ENCODE measurements around the gene NHLH2. TPM values are rescaled to one million over a fixed set of nuclear protein-coding genes. Genes with fewer than 3 reads are reported as not detected.

NHLH2 gene
- total and polyA plus RNA-seq, 2 donors (not counting 1 experiment from before 2014, with no cell fraction given), result not detected

DNA sequence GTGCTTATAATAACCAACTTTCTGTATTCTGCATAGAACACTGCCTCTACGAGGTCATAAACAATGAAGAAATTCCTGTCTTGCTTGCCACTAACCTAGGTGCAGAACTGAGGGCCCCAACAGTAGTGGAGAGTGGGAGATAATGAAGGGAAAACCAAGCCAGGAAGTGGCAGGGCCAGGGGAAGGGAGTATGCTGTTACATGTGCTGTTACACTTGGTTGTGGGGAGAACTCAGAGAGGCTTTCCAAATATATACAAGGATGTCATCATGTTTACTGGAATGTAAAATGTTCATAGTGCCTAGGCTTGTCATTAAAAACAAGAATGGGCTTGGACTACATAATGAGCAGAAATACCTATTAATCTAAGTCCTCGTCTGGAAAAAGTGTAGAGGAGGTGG is 31.1 kb downstream of the NHLH2 start:
- Histone ChIP-seq H3K36me3 (replicated peaks in 1 of 2; ENCODE audit: control extremely low read depth in 1 of 2, control insufficient read depth in 1 of 2, extremely low read depth in 1 of 2, insufficient read depth in 2 of 2, low read length in 1 of 2) (no peaks in the 10 kb centered on the region), H3K79me2 (ENCODE audit: control insufficient read depth, insufficient read depth, low read length) (no peaks in the 10 kb centered on the region), H3K4me3 (ENCODE audit: control extremely low read depth in 1 of 5, extremely low read depth in 1 of 5, insufficient read depth in 1 of 5, low read depth in 2 of 5, low read length in 4 of 5) (no peak overlapping the region), H3K9me3 (ENCODE audit: control extremely low read depth in 1 of 3, control insufficient read depth in 2 of 3, insufficient read depth in 1 of 3, low read length in 2 of 3) (no peaks in the 10 kb centered on the region), H4K20me1 (ENCODE audit: control insufficient read depth, insufficient read depth, low read length, poor library complexity, severe bottlenecking) (no peaks in the 10 kb centered on the region), H3K9ac (ENCODE audit: low read length) (no peak overlapping the region), H3K27ac (ENCODE audit: low read length in 2 of 2) (no peak overlapping the region), H2AFZ (ENCODE audit: insufficient read depth, low read depth, low read length, poor library complexity, severe bottlenecking) (no peak overlapping the region), H3K27me3 (replicated peaks in 1 of 4; ENCODE audit: control extremely low read depth in 1 of 4, control insufficient read depth in 3 of 4, insufficient read depth in 4 of 4, low read length in 3 of 4) (peaks cover 0 to 3% (median 1%) of the 10 kb centered on the region in 4 experiments), H3K4me2 (replicated peaks; ENCODE audit: low read depth, low read length, poor library complexity, severe bottlenecking) (no peak overlapping the region), H3K4me1 (ENCODE audit: control insufficient read depth in 2 of 2, insufficient read depth in 2 of 2, low read length in 2 of 2) (no peaks in the 10 kb centered on the region)
- DNase-seq, result no peak
- TF ChIP-seq EZH2 (IDR thresholded peaks at IDR 0.05; ENCODE audit: borderline replicate concordance, insufficient read depth, low read depth, low read length, poor library complexity, severe bottlenecking) (no peak), CTCF (IDR thresholded peaks at IDR 0.05) (no peak)
- WGBS (ENCODE audit: insufficient coverage), result no CpG with 5 or more reads among the region's 2 CpGs
- CTCF ChIA-PET, result interaction anchor here (0.9 to 6.3 kb wide), 3 partner anchors 9 to 210 kb away, joined by 3 to 59 read pairs (median 6); no protein-coding TSS in a partner anchor
- Mint-ChIP-seq H3K9me3 (ENCODE audit: insufficient read depth) (no peaks in the 10 kb centered on the region), H3K4me3 (no peak overlapping the region), H3K27ac (no peak overlapping the region), H3K4me1 (no peaks in the 10 kb centered on the region), H3K27me3 (peaks cover 21% of the 10 kb centered on the region)
- no peak for ATAC-seq (ENCODE audit: low read depth)
- POLR2A ChIA-PET, result no interaction called here
- intact Hi-C loops (cut with micrococcal nuclease), result no loop called here

DNA sequence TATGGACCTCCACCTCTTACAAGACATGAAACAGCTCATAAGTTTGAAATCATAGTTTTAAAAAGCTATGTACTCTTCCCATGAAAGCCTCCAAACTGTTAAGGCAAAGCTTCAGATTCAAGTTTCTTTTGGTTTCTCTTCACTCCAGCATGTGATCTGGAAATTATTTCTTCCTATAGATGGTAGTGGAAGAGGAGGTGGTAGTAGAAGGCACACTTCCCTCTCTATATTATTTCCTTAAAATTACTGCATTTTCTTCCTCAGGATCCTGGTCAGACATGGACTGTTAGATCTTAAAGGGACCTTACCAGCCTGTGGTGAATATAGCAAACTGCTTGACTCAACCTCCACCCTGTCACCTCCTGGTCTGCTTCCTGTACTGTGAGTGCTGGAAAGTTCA is 31.9 kb downstream of the NHLH2 start:
- DNase-seq, result no peak
- Mint-ChIP-seq H3K4me3 (no peak overlapping the region), H3K27ac (no peak overlapping the region), H3K4me1 (no peaks in the 10 kb centered on the region), H3K9me3 (ENCODE audit: insufficient read depth) (no peaks in the 10 kb centered on the region), H3K27me3 (peaks cover 15% of the 10 kb centered on the region)
- POLR2A ChIA-PET, result no interaction called here
- TF ChIP-seq EZH2 (IDR thresholded peaks at IDR 0.05; ENCODE audit: borderline replicate concordance, insufficient read depth, low read depth, low read length, poor library complexity, severe bottlenecking) (no peak), CTCF (IDR thresholded peaks at IDR 0.05) (no peak)
- intact Hi-C loops (cut with micrococcal nuclease), result no loop called here
- no peak overlapping the region for H3K9ac ChIP-seq (ENCODE audit: low read length)
- H3K4me3 ChIP-seq (ENCODE audit: control extremely low read depth in 1 of 5, extremely low read depth in 1 of 5, insufficient read depth in 1 of 5, low read depth in 2 of 5, low read length in 4 of 5), result no peak overlapping the region
- CTCF ChIA-PET, result interaction anchor here (0.6 to 6.3 kb wide), 4 partner anchors 56 to 608 kb away, joined by 4 to 59 read pairs (median 4); no protein-coding TSS in a partner anchor
- no peak overlapping the region for H3K4me2 ChIP-seq (replicated peaks; ENCODE audit: low read depth, low read length, poor library complexity, severe bottlenecking)
- no peak for ATAC-seq (ENCODE audit: low read depth)
- H3K4me1 ChIP-seq (ENCODE audit: control insufficient read depth in 2 of 2, insufficient read depth in 2 of 2, low read length in 2 of 2), result no peaks in the 10 kb centered on the region
- peaks cover 0 to 3% (median 1%) of the 10 kb centered on the region in 4 experiments for H3K27me3 ChIP-seq (replicated peaks in 1 of 4; ENCODE audit: control extremely low read depth in 1 of 4, control insufficient read depth in 3 of 4, insufficient read depth in 4 of 4, low read length in 3 of 4)
- peaks cover 0 to 1% (median 0%) of the 10 kb centered on the region in 3 donors for H3K9me3 ChIP-seq (ENCODE audit: control extremely low read depth in 1 of 3, control insufficient read depth in 2 of 3, insufficient read depth in 1 of 3, low read length in 2 of 3)
- H3K36me3 ChIP-seq (replicated peaks in 1 of 2; ENCODE audit: control extremely low read depth in 1 of 2, control insufficient read depth in 1 of 2, extremely low read depth in 1 of 2, insufficient read depth in 2 of 2, low read length in 1 of 2), result no peaks in the 10 kb centered on the region
- no peaks in the 10 kb centered on the region for H4K20me1 ChIP-seq (ENCODE audit: control insufficient read depth, insufficient read depth, low read length, poor library complexity, severe bottlenecking)
- H3K27ac ChIP-seq (ENCODE audit: low read length in 2 of 2), result no peak overlapping the region
- H3K79me2 ChIP-seq (ENCODE audit: control insufficient read depth, insufficient read depth, low read length), result no peaks in the 10 kb centered on the region
- H2AFZ ChIP-seq (ENCODE audit: insufficient read depth, low read depth, low read length, poor library complexity, severe bottlenecking), result no peak overlapping the region
